Kidney (tissue), 14 donors: ENCODE data around the gene PANK4. TPM values are rescaled to one million over a fixed set of nuclear protein-coding genes. Genes with fewer than 3 reads are reported as not detected.

Experiments
- DNase-seq, 5 donors: peaks; one replicate each; pipeline ENCODE4 v3.0.0-alpha.2; 2013 to 2020
- FAIRE-seq: peaks from 2 replicates; lab custom pipeline; 2012; peaks lifted over from hg19 to GRCh38; lab: Jason Lieb, UNC
- H3K27ac ChIP-seq, 2 donors: one replicate each; pipeline ENCODE4 v1.7.0; 2013; ENCODE audit warnings: low read depth in 2 of 2, low read length in 2 of 2, inconsistent platforms in 1 of 2
- H3K27me3 ChIP-seq: one replicate; pipeline ENCODE4 v1.7.1; 2013; ENCODE audit warnings: low read length, inconsistent platforms; ENCODE audit not compliant: control insufficient read depth, insufficient read depth
- H3K36me3 ChIP-seq, 3 donors: one replicate each; pipeline versions ENCODE4 v1.7.0 to v1.7.1; 2013; ENCODE audit warnings: low read length in 3 of 3, control low read depth in 1 of 3, inconsistent platforms in 1 of 3; ENCODE audit not compliant: insufficient read depth in 3 of 3, control insufficient read depth in 2 of 3
- H3K4me1 ChIP-seq, 3 donors: one replicate each; pipeline versions ENCODE4 v1.7.0 to v1.7.1; 2013; ENCODE audit warnings: low read length in 3 of 3, inconsistent platforms in 1 of 3, low read depth in 1 of 3; ENCODE audit not compliant: control insufficient read depth in 2 of 3, insufficient read depth in 2 of 3
- H3K4me3 ChIP-seq, 3 donors: one replicate each; pipeline versions ENCODE4 v1.7.0 to v1.8.1; 2013; ENCODE audit warnings: low read length in 3 of 3, control low read depth in 1 of 3, inconsistent platforms in 1 of 3
- H3K9ac ChIP-seq, 3 donors: one replicate each; pipeline versions ENCODE4 v1.7.0 to v1.7.1; 2013; ENCODE audit warnings: low read length in 3 of 3, control low read depth in 1 of 3, inconsistent platforms in 1 of 3
- H3K9me3 ChIP-seq, 3 donors: one replicate each; pipeline versions ENCODE4 v1.7.0 to v1.7.1; 2013; ENCODE audit warnings: low read length in 3 of 3, control low read depth in 1 of 3, inconsistent platforms in 1 of 3; ENCODE audit not compliant: control insufficient read depth in 2 of 3, insufficient read depth in 1 of 3
- intact Hi-C: fragments of 100-400 bp; cut with DNase I; formaldehyde crosslinking; loops from one replicate; pipeline ENCODE4 v1.11.1; 2022
- polyA plus RNA-seq: library from polyadenylated mRNA; stranded (reverse); fragments of 350-450 nt; fragmentation: Illumina TruSeq; extraction: RNeasy Lipid Tissue Mini Kit (QIAGEN cat#74804); gene quantifications from one replicate; pipeline ENCODE4 v1.2.3, GENCODE V29; 2014; ENCODE audit warnings: low read depth, low replicate concordance; ENCODE audit not compliant: insufficient read depth
- total RNA-seq: library from RNA; stranded (reverse); fragmentation: NEBNext Ultra II Directional; extraction: Animal tissue kit (Norgen Biotek cat#: 25700); gene quantifications from one replicate; pipeline ENCODE4 v1.2.1, GENCODE V29; 2021
- TF ChIP-seq, protein P1 (sequence below): IDR thresholded peaks from 3 replicates; pipeline ENCODE4 v1.5.1; 2012; ENCODE audit warnings: mild to moderate bottlenecking, moderate library complexity, borderline replicate concordance; ENCODE audit not compliant: insufficient read depth; ENCODE audit errors: extremely low read depth
- donor health status: control.
- donor health status: control.
- donor health status: control.
- donor health status: control.
- donor health status: control.
- donor health status: DM: yes; HTN: yes; CAD: no.
- donor health status: Normal renal cell carcinoma (clear cell type).

The PANK4 gene
- total and polyA plus RNA-seq, 2 donors from 2014 or later, result 13.3 to 33.7 TPM

DNA sequence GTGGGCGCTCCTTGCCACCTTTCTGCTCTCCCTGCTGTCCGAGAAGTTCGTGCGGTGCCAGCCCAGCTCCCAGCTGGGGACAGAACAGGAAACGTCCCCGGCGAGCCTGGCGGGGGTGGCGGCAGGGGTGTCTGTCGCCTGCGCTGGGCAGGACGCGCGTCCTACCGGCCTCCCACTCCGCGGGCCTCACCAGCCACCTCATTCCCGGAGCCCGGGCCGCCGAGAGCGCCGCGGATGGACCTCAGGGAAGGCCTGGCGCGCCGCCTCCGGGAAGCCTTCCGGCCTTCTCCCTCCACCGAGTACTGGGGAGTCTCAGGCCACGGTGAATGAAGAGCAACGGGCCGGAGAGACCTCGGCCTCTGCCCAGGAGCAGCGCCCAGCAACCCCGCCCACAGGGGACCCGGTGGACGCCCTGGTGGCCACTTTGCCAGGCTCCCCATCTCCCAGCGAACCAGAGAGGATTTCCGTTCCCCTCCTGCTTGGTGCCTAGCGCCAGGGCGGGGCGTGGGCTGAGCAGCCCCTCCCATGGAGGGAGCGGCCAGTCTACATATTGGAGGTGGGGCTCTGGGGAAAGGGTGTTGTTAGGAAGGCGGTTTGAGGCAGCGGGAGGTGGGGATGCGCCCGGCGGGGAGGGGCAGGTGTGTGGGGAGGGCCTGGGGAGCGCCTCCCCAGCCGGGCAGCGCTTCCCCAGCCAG lies 20.3 kb upstream of the PANK4 start:
- Histone ChIP-seq H3K36me3 (no peaks in the 10 kb centered on the region), H3K27ac (peak overlapping the region; percentile 91 to 99), H3K9me3 (no peaks in the 10 kb centered on the region), H3K9ac (peak overlapping the region in 1 of 3 donors; percentile 41), H3K27me3 (no peaks in the 10 kb centered on the region), H3K4me1 (peaks cover 0 to 36% (median 18%) of the 10 kb centered on the region in 3 donors), H3K4me3 (peak overlapping the region in 2 of 3 donors; percentile 28 to 61)
- TF ChIP-seq, protein P1, sequence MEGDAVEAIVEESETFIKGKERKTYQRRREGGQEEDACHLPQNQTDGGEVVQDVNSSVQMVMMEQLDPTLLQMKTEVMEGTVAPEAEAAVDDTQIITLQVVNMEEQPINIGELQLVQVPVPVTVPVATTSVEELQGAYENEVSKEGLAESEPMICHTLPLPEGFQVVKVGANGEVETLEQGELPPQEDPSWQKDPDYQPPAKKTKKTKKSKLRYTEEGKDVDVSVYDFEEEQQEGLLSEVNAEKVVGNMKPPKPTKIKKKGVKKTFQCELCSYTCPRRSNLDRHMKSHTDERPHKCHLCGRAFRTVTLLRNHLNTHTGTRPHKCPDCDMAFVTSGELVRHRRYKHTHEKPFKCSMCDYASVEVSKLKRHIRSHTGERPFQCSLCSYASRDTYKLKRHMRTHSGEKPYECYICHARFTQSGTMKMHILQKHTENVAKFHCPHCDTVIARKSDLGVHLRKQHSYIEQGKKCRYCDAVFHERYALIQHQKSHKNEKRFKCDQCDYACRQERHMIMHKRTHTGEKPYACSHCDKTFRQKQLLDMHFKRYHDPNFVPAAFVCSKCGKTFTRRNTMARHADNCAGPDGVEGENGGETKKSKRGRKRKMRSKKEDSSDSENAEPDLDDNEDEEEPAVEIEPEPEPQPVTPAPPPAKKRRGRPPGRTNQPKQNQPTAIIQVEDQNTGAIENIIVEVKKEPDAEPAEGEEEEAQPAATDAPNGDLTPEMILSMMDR, result no peak
- intact Hi-C loops, result loop anchor here (10.0 kb wide), 1 partner anchor 132 kb away; the partner anchor contains the start of gene PEX10
- FAIRE-seq, result no peak
- peak; percentile 74 to 96 (median 89) for DNase-seq

DNA sequence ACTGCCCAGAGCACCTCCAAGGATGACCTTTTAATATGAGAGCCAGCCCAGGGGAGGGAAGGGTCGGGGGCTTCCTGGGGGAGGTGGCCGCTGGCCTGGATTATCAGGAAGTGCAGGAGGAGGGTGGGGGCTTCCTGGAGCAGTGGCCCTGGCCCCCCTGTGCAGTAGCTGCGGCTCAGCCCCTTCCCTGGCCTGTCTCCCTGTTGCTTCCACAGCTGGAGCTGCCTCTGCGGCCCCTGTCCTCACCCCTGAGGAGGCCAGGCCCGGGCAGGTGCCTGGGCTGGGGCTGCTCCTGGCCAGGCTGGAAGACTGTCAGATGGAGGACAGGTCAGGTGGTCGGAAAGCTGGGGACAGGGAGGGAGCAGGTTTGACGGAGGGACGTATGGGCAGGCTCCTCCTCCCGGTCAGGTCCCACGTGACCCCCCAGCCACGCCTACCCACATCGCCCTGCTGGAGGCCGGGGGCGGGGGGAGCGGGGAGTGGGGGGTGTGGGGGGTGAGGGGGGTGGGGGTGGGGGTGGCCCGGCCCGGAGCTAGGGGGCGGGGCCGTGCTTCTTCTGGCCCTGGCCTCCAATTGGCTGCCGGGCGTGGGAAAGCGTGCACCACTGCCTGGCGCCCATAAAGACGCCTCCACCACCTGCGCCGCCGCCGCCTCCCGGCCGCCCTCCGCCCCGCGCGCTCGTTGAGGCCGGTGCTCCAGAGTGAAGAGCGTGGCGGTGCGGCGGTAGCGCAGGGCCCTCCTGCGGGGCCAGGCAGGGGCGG lies 19.5 kb upstream of the PANK4 start:
- no peaks in the 10 kb centered on the region for H3K36me3 ChIP-seq
- DNase-seq, result peak; percentile 93 to 97 (median 94)
- no peak overlapping the region for H3K9ac ChIP-seq
- no peaks in the 10 kb centered on the region for H3K9me3 ChIP-seq
- TF ChIP-seq, protein P1, result no peak
- H3K27me3 ChIP-seq, result no peaks in the 10 kb centered on the region
- H3K4me1 ChIP-seq, result peaks cover 0 to 36% (median 18%) of the 10 kb centered on the region in 3 donors
- peak overlapping the region; percentile 86 to 91 for H3K27ac ChIP-seq
- peak overlapping the region in 2 of 3 donors; percentile 28 to 61 for H3K4me3 ChIP-seq
- no peak for FAIRE-seq
- intact Hi-C loops, result loop anchor here (10.0 kb wide), 1 partner anchor 131 kb away; the partner anchor contains the start of gene PEX10

DNA sequence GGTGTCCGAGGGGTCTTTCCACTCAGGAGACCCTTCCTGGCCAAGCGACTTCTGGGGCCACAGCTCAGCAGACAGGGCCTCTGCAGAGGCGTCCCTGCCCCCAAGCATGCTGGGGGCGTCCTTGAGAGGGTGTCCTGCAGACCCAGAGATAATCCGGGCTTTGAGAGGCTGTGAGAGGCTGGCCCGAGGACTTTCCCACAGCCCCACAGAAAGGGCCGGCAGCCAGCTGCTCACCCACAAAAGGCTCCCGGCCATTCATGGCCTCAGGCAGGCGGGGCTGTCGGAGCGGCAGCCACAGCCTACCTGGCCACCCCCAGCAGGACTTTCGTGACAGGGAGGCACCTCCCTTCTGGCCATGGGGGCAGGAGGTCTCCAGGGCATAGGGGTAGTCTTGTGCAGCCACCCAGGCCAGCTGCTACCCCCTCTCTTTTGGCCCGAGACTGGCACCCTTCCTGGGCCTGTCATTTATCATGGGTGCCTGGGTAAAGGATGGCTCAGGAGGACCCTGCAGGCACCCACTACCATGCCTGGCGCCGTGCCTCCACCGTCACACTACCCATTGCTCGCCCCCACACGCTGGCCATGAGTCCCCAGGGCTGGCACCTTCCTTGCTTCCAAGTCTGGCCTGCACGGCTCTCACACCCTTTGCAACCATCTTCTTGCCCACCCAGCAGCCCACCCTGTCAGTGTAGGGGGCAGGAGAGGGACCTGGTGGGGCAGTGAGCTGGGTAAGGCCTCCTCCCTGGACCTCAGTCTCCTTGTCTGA lies 18.7 kb upstream of the PANK4 start:
- Histone ChIP-seq H3K4me1 (peaks cover 0 to 36% (median 18%) of the 10 kb centered on the region in 3 donors), H3K4me3 (no peak overlapping the region), H3K9ac (no peak overlapping the region), H3K27me3 (no peaks in the 10 kb centered on the region), H3K27ac (no peak overlapping the region), H3K36me3 (no peaks in the 10 kb centered on the region), H3K9me3 (no peaks in the 10 kb centered on the region)
- DNase-seq, result no peak
- TF ChIP-seq, protein P1, result no peak
- no peak for FAIRE-seq
- intact Hi-C loops, result loop anchor here (10.0 kb wide), 1 partner anchor 130 kb away; the partner anchor contains the start of gene PEX10
